A673 (cell line): ENCODE results near the gene INMT.

Experiments
- CTCF ChIP-seq: fragments of 300-800, 200-600 bp; sonication (generic); conservative IDR thresholded peaks from 2 replicates; pipeline ENCODE4 v1.5.1; 2017; ENCODE audit warnings: low read depth, mild to moderate bottlenecking, antibody characterized with exemption, low read length, moderate library complexity, mixed read lengths
- EZH2 ChIP-seq: fragments of 200-600 bp; sonication (generic); IDR thresholded peaks from 2 replicates; pipeline ENCODE4 v1.6.1; 2017; ENCODE audit warnings: borderline replicate concordance, low read depth, mild to moderate bottlenecking, mixed read lengths, antibody characterized with exemption, low read length; ENCODE audit not compliant: poor library complexity, severe bottlenecking

GRCh38 chr7:30703756-30704155, 48.2 kb upstream of the INMT start:
- TF ChIP-seq CTCF: no peak
- TF ChIP-seq EZH2: no peak
